SK-N-SH treated with all-trans-retinoic acid at 6 μM for 48 hours (cell line): Measurements from ENCODE around the gene SCUBE2.

Source experiments
- ATAC-seq: fragments of 200-7000 bp; cut with Tn5 transposase; 3 replicates; pipeline ENCODE4 v1.9.1; 2020; ENCODE audit warnings: mild to moderate bottlenecking, moderate library complexity
- ARNTL ChIP-seq: fragments of 450-650 bp; formaldehyde crosslinking; IDR thresholded peaks from 2 replicates; pipeline ENCODE4 v1.5.0; 2020; ENCODE audit warnings: low read depth, mild to moderate bottlenecking, moderate library complexity, borderline replicate concordance
- BACH2 ChIP-seq: fragments of 250-450 bp; sonication (Bioruptor Pico); IDR thresholded peaks from 2 replicates; pipeline ENCODE4 v1.9.0; 2021; ENCODE audit warnings: mild to moderate bottlenecking, borderline replicate concordance
- CSDC2 ChIP-seq: fragments of 250-450 bp; sonication (Bioruptor Pico); IDR thresholded peaks from 2 replicates; pipeline ENCODE4 v1.5.0; 2020; ENCODE audit warnings: mild to moderate bottlenecking, moderate library complexity
- ESRRG ChIP-seq: fragments of 250-450 bp; sonication (Bioruptor Pico); IDR thresholded peaks from 2 replicates; pipeline ENCODE4 v1.6.1; 2021; ENCODE audit warnings: mild to moderate bottlenecking
- ISL1 ChIP-seq: fragments of 250-450 bp; sonication (Bioruptor Pico); IDR thresholded peaks from 2 replicates; pipeline ENCODE4 v2.1.2; 2022; ENCODE audit warnings: mild to moderate bottlenecking, moderate library complexity
- OSR1 ChIP-seq: fragments of 250-450 bp; sonication (Bioruptor Pico); IDR thresholded peaks from 2 replicates; pipeline ENCODE4 v1.8.0; 2022; ENCODE audit warnings: moderate library complexity, mild to moderate bottlenecking, inconsistent platforms
- PATZ1 ChIP-seq: fragments of 250-450 bp; sonication (Bioruptor Pico); IDR thresholded peaks from 2 replicates; pipeline ENCODE4 v1.8.0; 2020; ENCODE audit warnings: mild to moderate bottlenecking, moderate library complexity, borderline replicate concordance
- POU6F1 ChIP-seq: fragments of 250-450 bp; sonication (Bioruptor Pico); IDR thresholded peaks from 2 replicates; pipeline ENCODE4 v1.8.0; 2021; ENCODE audit warnings: low read depth, mild to moderate bottlenecking, moderate library complexity, borderline replicate concordance
- PPARA ChIP-seq: fragments of 250-450 bp; sonication (Bioruptor Pico); IDR thresholded peaks from 2 replicates; pipeline ENCODE4 v1.5.0; 2020; ENCODE audit warnings: mild to moderate bottlenecking, borderline replicate concordance
- SNAI2 ChIP-seq: fragments of 250-450 bp; sonication (Bioruptor Pico); IDR thresholded peaks from 2 replicates; pipeline ENCODE4 v1.5.0; 2020; ENCODE audit warnings: mild to moderate bottlenecking, moderate library complexity
- TCF4 ChIP-seq: fragments of 250-450 bp; sonication (Bioruptor Pico); IDR thresholded peaks from 2 replicates; pipeline ENCODE4 v1.8.0; 2021; ENCODE audit warnings: mild to moderate bottlenecking, moderate library complexity, borderline replicate concordance
- ZC3H10 ChIP-seq: fragments of 250-450 bp; sonication (Bioruptor Pico); IDR thresholded peaks from 2 replicates; pipeline ENCODE4 v1.5.1; 2021; ENCODE audit warnings: mild to moderate bottlenecking, moderate library complexity
- ZFP3 ChIP-seq: fragments of 250-450 bp; sonication (Bioruptor Pico); IDR thresholded peaks from 2 replicates; pipeline ENCODE4 v1.5.0; 2020; ENCODE audit warnings: mild to moderate bottlenecking, moderate library complexity
- ZFP30 ChIP-seq: fragments of 450-650 bp; formaldehyde crosslinking; IDR thresholded peaks from 2 replicates; pipeline ENCODE4 v1.5.0; 2022; ENCODE audit warnings: mild to moderate bottlenecking, moderate library complexity
- ZNF565 ChIP-seq: fragments of 450-650 bp; formaldehyde crosslinking; conservative IDR thresholded peaks from 2 replicates; pipeline ENCODE4 v1.5.0; 2020; ENCODE audit warnings: low read depth, mild to moderate bottlenecking, moderate library complexity
- ZNF70 ChIP-seq: fragments of 450-650 bp; formaldehyde crosslinking; IDR thresholded peaks from 2 replicates; pipeline ENCODE4 v1.5.0; 2020; ENCODE audit warnings: mild to moderate bottlenecking, moderate library complexity
- TF ChIP-seq, protein P1 (sequence below): fragments of 250-450 bp; sonication (Bioruptor Pico); IDR thresholded peaks from 2 replicates; pipeline ENCODE4 v1.5.1; 2021; ENCODE audit warnings: mild to moderate bottlenecking, moderate library complexity
- TF ChIP-seq, protein P2 (sequence below): fragments of 250-450 bp; sonication (Bioruptor Pico); IDR thresholded peaks from 2 replicates; pipeline ENCODE4 v1.5.0; 2020; ENCODE audit warnings: mild to moderate bottlenecking, moderate library complexity
- TF ChIP-seq, protein P3 (sequence below): fragments of 250-450 bp; sonication (Bioruptor Pico); IDR thresholded peaks from 2 replicates; pipeline ENCODE4 v1.5.1; 2020; ENCODE audit warnings: low read depth, mild to moderate bottlenecking, moderate library complexity

The SCUBE2 gene

DNA sequence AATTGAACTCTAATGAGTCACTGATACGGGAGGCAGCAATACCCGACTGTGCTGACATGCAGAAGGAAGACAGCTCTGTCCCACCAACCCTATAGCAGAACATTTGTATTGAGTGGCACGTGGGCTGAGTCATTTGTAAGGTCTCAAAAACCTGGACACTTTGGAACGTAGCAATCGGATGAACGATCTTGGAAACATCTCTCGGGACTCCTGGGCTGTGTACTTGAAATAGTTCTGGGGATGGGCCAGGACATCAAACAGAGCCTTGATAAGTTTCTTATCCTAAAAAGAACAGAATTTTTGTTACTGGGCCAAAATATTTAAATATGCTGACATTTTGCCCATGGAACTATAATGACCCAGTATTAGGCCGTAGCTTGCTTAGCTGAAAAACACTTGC, 70.5 kb downstream of the SCUBE2 start (continued):
- TF ChIP-seq, protein P1, sequence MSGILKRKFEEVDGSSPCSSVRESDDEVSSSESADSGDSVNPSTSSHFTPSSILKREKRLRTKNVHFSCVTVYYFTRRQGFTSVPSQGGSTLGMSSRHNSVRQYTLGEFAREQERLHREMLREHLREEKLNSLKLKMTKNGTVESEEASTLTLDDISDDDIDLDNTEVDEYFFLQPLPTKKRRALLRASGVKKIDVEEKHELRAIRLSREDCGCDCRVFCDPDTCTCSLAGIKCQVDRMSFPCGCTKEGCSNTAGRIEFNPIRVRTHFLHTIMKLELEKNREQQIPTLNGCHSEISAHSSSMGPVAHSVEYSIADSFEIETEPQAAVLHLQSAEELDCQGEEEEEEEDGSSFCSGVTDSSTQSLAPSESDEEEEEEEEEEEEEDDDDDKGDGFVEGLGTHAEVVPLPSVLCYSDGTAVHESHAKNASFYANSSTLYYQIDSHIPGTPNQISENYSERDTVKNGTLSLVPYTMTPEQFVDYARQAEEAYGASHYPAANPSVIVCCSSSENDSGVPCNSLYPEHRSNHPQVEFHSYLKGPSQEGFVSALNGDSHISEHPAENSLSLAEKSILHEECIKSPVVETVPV (CRISPR knock-in tag), result no peak
- TF ChIP-seq ZNF565 (no peak), TCF4 (CRISPR knock-in tag) (no peak), PATZ1 (CRISPR knock-in tag) (no peak), ZFP3 (CRISPR knock-in tag) (no peak), CSDC2 (no peak), OSR1 (CRISPR knock-in tag) (no peak)

DNA sequence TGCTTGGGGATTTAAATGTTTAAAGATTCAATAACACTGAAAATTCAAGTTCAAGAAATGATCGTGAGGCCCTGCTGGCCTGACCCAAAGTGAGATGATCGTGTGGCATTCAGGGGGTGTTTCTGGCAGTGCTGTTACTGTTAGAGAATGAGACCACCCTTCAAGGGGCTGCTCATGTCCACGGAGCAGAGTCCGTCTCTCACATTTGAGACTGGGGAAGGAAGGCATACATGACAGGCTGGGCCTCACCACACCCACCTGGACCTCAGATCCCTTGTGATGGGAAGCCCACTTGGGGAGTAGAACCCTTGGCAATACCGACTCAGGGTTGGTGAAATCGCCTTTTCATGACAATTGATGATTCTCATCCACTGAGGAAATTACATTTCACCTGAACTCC, 71.5 kb downstream of the SCUBE2 start:
- TF ChIP-seq, protein P1 (CRISPR knock-in tag), result no peak
- TF ChIP-seq ESRRG (CRISPR knock-in tag) (no peak), ZFP3 (CRISPR knock-in tag) (no peak), BACH2 (CRISPR knock-in tag) (no peak), SNAI2 (CRISPR knock-in tag) (no peak), ZNF565 (no peak), OSR1 (CRISPR knock-in tag) (no peak), PATZ1 (CRISPR knock-in tag) (no peak), ZNF70 (CRISPR knock-in tag) (no peak), ARNTL (CRISPR knock-in tag) (no peak), TCF4 (CRISPR knock-in tag) (no peak), POU6F1 (CRISPR knock-in tag) (no peak), ISL1 (CRISPR knock-in tag) (no peak), PPARA (CRISPR knock-in tag) (no peak), CSDC2 (no peak)
- TF ChIP-seq, protein P2, sequence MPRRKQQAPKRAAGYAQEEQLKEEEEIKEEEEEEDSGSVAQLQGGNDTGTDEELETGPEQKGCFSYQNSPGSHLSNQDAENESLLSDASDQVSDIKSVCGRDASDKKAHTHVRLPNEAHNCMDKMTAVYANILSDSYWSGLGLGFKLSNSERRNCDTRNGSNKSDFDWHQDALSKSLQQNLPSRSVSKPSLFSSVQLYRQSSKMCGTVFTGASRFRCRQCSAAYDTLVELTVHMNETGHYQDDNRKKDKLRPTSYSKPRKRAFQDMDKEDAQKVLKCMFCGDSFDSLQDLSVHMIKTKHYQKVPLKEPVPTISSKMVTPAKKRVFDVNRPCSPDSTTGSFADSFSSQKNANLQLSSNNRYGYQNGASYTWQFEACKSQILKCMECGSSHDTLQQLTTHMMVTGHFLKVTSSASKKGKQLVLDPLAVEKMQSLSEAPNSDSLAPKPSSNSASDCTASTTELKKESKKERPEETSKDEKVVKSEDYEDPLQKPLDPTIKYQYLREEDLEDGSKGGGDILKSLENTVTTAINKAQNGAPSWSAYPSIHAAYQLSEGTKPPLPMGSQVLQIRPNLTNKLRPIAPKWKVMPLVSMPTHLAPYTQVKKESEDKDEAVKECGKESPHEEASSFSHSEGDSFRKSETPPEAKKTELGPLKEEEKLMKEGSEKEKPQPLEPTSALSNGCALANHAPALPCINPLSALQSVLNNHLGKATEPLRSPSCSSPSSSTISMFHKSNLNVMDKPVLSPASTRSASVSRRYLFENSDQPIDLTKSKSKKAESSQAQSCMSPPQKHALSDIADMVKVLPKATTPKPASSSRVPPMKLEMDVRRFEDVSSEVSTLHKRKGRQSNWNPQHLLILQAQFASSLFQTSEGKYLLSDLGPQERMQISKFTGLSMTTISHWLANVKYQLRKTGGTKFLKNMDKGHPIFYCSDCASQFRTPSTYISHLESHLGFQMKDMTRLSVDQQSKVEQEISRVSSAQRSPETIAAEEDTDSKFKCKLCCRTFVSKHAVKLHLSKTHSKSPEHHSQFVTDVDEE (CRISPR knock-in tag), result no peak

DNA sequence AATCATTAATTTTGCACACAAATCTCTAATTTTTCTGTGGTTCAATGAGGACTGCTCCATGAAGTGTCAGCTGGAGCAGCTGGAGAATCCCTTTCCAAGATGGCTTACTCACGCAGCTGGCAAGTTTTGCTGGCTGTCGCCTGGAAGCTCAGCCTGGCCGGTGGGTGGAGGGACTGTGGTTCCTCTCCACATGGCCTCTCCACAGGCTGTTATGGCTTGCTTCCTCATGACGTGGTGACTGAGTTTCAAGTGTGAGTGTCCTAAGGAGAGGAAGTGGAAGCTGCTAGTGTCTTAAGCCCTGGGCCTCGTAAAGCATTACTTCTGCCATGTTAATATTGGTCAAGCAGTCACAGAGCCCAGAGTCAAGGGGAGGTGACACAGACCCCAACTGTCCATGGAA, 73.6 kb downstream of the SCUBE2 start:
- ATAC-seq, result no peak

More for the DNA sequence above, 71.5 kb downstream of the SCUBE2 start:
- ATAC-seq, result no peak

More for the DNA sequence above, 73.6 kb downstream of the SCUBE2 start:
- TF ChIP-seq ZC3H10 (CRISPR knock-in tag), result no peak
- TF ChIP-seq, protein P2 (CRISPR knock-in tag), result no peak
- TF ChIP-seq ZFP30, result no peak
- no peak for TF ChIP-seq BACH2 (CRISPR knock-in tag)
- no peak for TF ChIP-seq ZNF565
- no peak for TF ChIP-seq SNAI2 (CRISPR knock-in tag)
- no peak for TF ChIP-seq ZNF70 (CRISPR knock-in tag)
- TF ChIP-seq, protein P3, sequence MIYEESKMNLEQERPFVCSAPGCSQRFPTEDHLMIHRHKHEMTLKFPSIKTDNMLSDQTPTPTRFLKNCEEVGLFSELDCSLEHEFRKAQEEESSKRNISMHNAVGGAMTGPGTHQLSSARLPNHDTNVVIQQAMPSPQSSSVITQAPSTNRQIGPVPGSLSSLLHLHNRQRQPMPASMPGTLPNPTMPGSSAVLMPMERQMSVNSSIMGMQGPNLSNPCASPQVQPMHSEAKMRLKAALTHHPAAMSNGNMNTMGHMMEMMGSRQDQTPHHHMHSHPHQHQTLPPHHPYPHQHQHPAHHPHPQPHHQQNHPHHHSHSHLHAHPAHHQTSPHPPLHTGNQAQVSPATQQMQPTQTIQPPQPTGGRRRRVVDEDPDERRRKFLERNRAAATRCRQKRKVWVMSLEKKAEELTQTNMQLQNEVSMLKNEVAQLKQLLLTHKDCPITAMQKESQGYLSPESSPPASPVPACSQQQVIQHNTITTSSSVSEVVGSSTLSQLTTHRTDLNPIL (CRISPR knock-in tag), result no peak
- no peak for TF ChIP-seq POU6F1 (CRISPR knock-in tag)
